ENCODE results near the gene FMNL2. TPM values are rescaled to one million over a fixed set of nuclear protein-coding genes. Genes with fewer than 3 reads are reported as not detected.

Gene FMNL2
- total and polyA plus RNA-seq, 2 experiments from 2014 or later = 16.5 to 45.4 TPM

- Mint-ChIP-seq H3K9me3 (no peaks in the 10 kb centered on the region), H3K27ac (no peak overlapping the region), H3K4me1 (peaks cover 4% of the 10 kb centered on the region; the same call in 1 of the 3 replicates), H3K27me3 (ENCODE audit: insufficient read depth, low read depth, poor library complexity) (peaks cover 1% of the 10 kb centered on the region), H3K36me3 (ENCODE audit: low read depth) (peaks cover 14% of the 10 kb centered on the region; the same call in 2 of the 3 replicates), H3K4me3 (no peak overlapping the region)
- no peak for TF ChIP-seq JUNB (IDR thresholded peaks at IDR 0.05; ENCODE audit: unreplicated experiment)
- no peak for TF ChIP-seq CTCF (conservative IDR thresholded peaks at IDR 0.05; ENCODE audit: low read depth in 2 of 2)
- no peak for TF ChIP-seq POLR2AphosphoS5 (IDR thresholded peaks at IDR 0.05; ENCODE audit: low read depth)
- TF ChIP-seq ZNF114 (CRISPR knock-in tag; IDR thresholded peaks at IDR 0.05) = no peak
- TF ChIP-seq ZNF331 (CRISPR knock-in tag; IDR thresholded peaks at IDR 0.05; ENCODE audit: low read depth) = no peak
- no peak for TF ChIP-seq ZNF462 (CRISPR knock-in tag; IDR thresholded peaks at IDR 0.05)
- TF ChIP-seq CREB1 (CRISPR knock-in tag; IDR thresholded peaks at IDR 0.05; ENCODE audit: low read depth) = no peak
- TF ChIP-seq NANOG (IDR thresholded peaks at IDR 0.05; ENCODE audit: borderline replicate concordance) = no peak
- TF ChIP-seq STAT1 (IDR thresholded peaks at IDR 0.05; ENCODE audit: unreplicated experiment) = no peak
- TF ChIP-seq EZH2phosphoT487 (IDR thresholded peaks at IDR 0.05; ENCODE audit: unreplicated experiment) = no peak
- no peak for TF ChIP-seq EZH2 (IDR thresholded peaks at IDR 0.05; ENCODE audit: low read depth, unreplicated experiment)
- TF ChIP-seq ETS1 (IDR thresholded peaks at IDR 0.05) = no peak
- no peak for TF ChIP-seq REST (IDR thresholded peaks at IDR 0.05; ENCODE audit: unreplicated experiment)
- no peaks in the 10 kb centered on the region for H3K9me2 ChIP-seq (ENCODE audit: insufficient read depth)
- no peak overlapping the region for H3K4me2 ChIP-seq
- H2AFZ ChIP-seq = no peak overlapping the region
- H3K4me3 ChIP-seq = no peak overlapping the region
- ATAC-seq = no peak
- peaks cover 2% of the 10 kb centered on the region; the same call in 1 of the 2 replicates for H4K20me1 ChIP-seq (replicated peaks; ENCODE audit: insufficient read depth)
- no peaks in the 10 kb centered on the region for H3K79me2 ChIP-seq (replicated peaks; ENCODE audit: insufficient read depth)
- no peaks in the 10 kb centered on the region for H3K27me3 ChIP-seq (ENCODE audit: insufficient read depth)
- no peaks in the 10 kb centered on the region for H3K4me1 ChIP-seq (ENCODE audit: insufficient read depth)
- no peak for DNase-seq (ENCODE audit: low spot score)
- no peak overlapping the region for H3K27ac ChIP-seq (ENCODE audit: low read depth)
- no peaks in the 10 kb centered on the region for H3F3A ChIP-seq (replicated peaks; ENCODE audit: low read depth)
- H3K36me3 ChIP-seq (ENCODE audit: insufficient read depth) = 0 out of 2 replicates have a peak, but pooled peaks cover 4% of the 10 kb centered on the region
Measured at GRCh38 chr2:152609154-152609553, 274.2 kb downstream of the FMNL2 start.
